Measurements from ENCODE around the gene ERICH6.

ERICH6 gene

GRCh38 chr3:150703756-150704344 is at the start of gene ERICH6:
Gene ERICH6 (minus strand): TSS chr3:150703920. CDS start chr3:150703898, 22 bp downstream.
- DNase-seq (ENCODE audit: low read depth), result peak; percentile 67
- peak within 1 kb of the TSS; percentile 66 for H3K4me3 ChIP-seq (ENCODE audit: low read depth, low read length)

GRCh38 chr3:150751781-150752263 is 48.1 kb upstream of the ERICH6 start:
- H3K4me3 ChIP-seq (ENCODE audit: low read depth, low read length), result no peak overlapping the region
- no peak for DNase-seq (ENCODE audit: low read depth)

GRCh38 chr3:150749255-150749654 is 45.5 kb upstream of the ERICH6 start:
- DNase-seq (ENCODE audit: low read depth), result no peak

GRCh38 chr3:150748684-150749047 is 44.9 kb upstream of the ERICH6 start:
- H3K4me3 ChIP-seq (ENCODE audit: low read depth, low read length), result no peak overlapping the region
- no peak for DNase-seq (ENCODE audit: low read depth)

More at GRCh38 chr3:150749255-150749654, 45.5 kb upstream of the ERICH6 start:
- H3K4me3 ChIP-seq (ENCODE audit: low read depth, low read length), result no peak overlapping the region

GRCh38 chr3:150747886-150748683 is 44.4 kb upstream of the ERICH6 start:
- H3K4me3 ChIP-seq (ENCODE audit: low read depth, low read length), result no peak overlapping the region
- no peak for DNase-seq (ENCODE audit: low read depth)

- no peak overlapping the region for H3K4me3 ChIP-seq (ENCODE audit: low read depth, low read length)
- no peak for DNase-seq (ENCODE audit: low read depth)
Measured at GRCh38 chr3:150746791-150747590, 43.3 kb upstream of the ERICH6 start.

- no peak for DNase-seq (ENCODE audit: low read depth)
- H3K4me3 ChIP-seq (ENCODE audit: low read depth, low read length), result no peak overlapping the region
Measured at GRCh38 chr3:150745832-150746231, 42.1 kb upstream of the ERICH6 start.

- no peak for DNase-seq (ENCODE audit: low read depth)
- H3K4me3 ChIP-seq (ENCODE audit: low read depth, low read length), result no peak overlapping the region
Measured at GRCh38 chr3:150744919-150745211, 41.1 kb upstream of the ERICH6 start.

- no peak for DNase-seq (ENCODE audit: low read depth)
Measured at GRCh38 chr3:150744041-150744918, 40.6 kb upstream of the ERICH6 start.

GRCh38 chr3:150743508-150743907 is 39.8 kb upstream of the ERICH6 start:
- H3K4me3 ChIP-seq (ENCODE audit: low read depth, low read length), result no peak overlapping the region
- no peak for DNase-seq (ENCODE audit: low read depth)

More at GRCh38 chr3:150744041-150744918, 40.6 kb upstream of the ERICH6 start:
- H3K4me3 ChIP-seq (ENCODE audit: low read depth, low read length), result no peak overlapping the region

- DNase-seq (ENCODE audit: low read depth), result no peak
- H3K4me3 ChIP-seq (ENCODE audit: low read depth, low read length), result no peak overlapping the region
Measured at GRCh38 chr3:150742679-150743078, 39.0 kb upstream of the ERICH6 start.

GRCh38 chr3:150742141-150742523 is 38.4 kb upstream of the ERICH6 start:
- no peak overlapping the region for H3K4me3 ChIP-seq (ENCODE audit: low read depth, low read length)
- DNase-seq (ENCODE audit: low read depth), result no peak

- H3K4me3 ChIP-seq (ENCODE audit: low read depth, low read length), result no peak overlapping the region
- no peak for DNase-seq (ENCODE audit: low read depth)
Measured at GRCh38 chr3:150741497-150742140, 37.9 kb upstream of the ERICH6 start.

- no peak for DNase-seq (ENCODE audit: low read depth)
Measured at GRCh38 chr3:150740733-150741496, 37.2 kb upstream of the ERICH6 start.

GRCh38 chr3:150739877-150740645 is 36.3 kb upstream of the ERICH6 start:
- no peak for DNase-seq (ENCODE audit: low read depth)

More at GRCh38 chr3:150740733-150741496, 37.2 kb upstream of the ERICH6 start:
- H3K4me3 ChIP-seq (ENCODE audit: low read depth, low read length), result no peak overlapping the region

GRCh38 chr3:150739200-150739863 is 35.6 kb upstream of the ERICH6 start:
- no peak overlapping the region for H3K4me3 ChIP-seq (ENCODE audit: low read depth, low read length)
- DNase-seq (ENCODE audit: low read depth), result no peak

More at GRCh38 chr3:150739877-150740645, 36.3 kb upstream of the ERICH6 start:
- H3K4me3 ChIP-seq (ENCODE audit: low read depth, low read length), result no peak overlapping the region

GRCh38 chr3:150738688-150739087 is 35.0 kb upstream of the ERICH6 start:
- no peak overlapping the region for H3K4me3 ChIP-seq (ENCODE audit: low read depth, low read length)
- no peak for DNase-seq (ENCODE audit: low read depth)
